HG03025 (cell line): ENCODE data around the gene ELP5.

ENCODE experiments used
- ATAC-seq: cut with Tn5 transposase; IDR thresholded peaks from one replicate; pipeline ENCODE4 v1.9.1; 2021; ENCODE audit warnings: mild to moderate bottlenecking, moderate library complexity; ENCODE audit not compliant: unreplicated experiment, low FRiP score

The ELP5 gene

GRCh38 chr17:7251661-7252175 is 297 bp upstream of the ELP5 start, which contains the start of gene CTDNEP1:
CTDNEP1 (minus strand) TSS chr17:7251734; CDS start chr17:7251296, 438 bp downstream.
- ATAC-seq: peak; percentile 75

- ATAC-seq: no peak
Measured at GRCh38 chr17:7253082-7253481, 1.1 kb downstream of the ELP5 start.

- ATAC-seq: no peak
Measured at GRCh38 chr17:7254511-7254910, 2.5 kb downstream of the ELP5 start.

- no peak for ATAC-seq
Measured at GRCh38 chr17:7256766-7257456, 4.9 kb downstream of the ELP5 start.

GRCh38 chr17:7258731-7259554 is 6.9 kb downstream of the ELP5 start:
- ATAC-seq: no peak

- ATAC-seq: no peak
Measured at GRCh38 chr17:7259555-7259889, 7.5 kb downstream of the ELP5 start.

GRCh38 chr17:7260151-7260550 is 8.1 kb downstream of the ELP5 start:
- ATAC-seq: no peak

GRCh38 chr17:7260651-7261378 is 8.8 kb downstream of the ELP5 start:
- no peak for ATAC-seq

GRCh38 chr17:7261379-7262191 is 9.6 kb downstream of the ELP5 start:
- no peak for ATAC-seq

- no peak for ATAC-seq
Measured at GRCh38 chr17:7262192-7262934, 10.3 kb downstream of the ELP5 start, which contains the start of gene CLDN7. CLDN7 (minus strand) TSS chr17:7262478; CDS start chr17:7262043, 435 bp downstream.

- no peak for ATAC-seq
Measured at GRCh38 chr17:7262935-7263800, 11.2 kb downstream of the ELP5 start.

- ATAC-seq: no peak
Measured at GRCh38 chr17:7263801-7264078, 11.7 kb downstream of the ELP5 start.

GRCh38 chr17:7266784-7267183 is 14.8 kb downstream of the ELP5 start:
- no peak for ATAC-seq

- no peak for ATAC-seq
Measured at GRCh38 chr17:7279448-7279847, 27.4 kb downstream of the ELP5 start.

GRCh38 chr17:7280519-7281073 is 28.6 kb downstream of the ELP5 start:
- no peak for ATAC-seq

GRCh38 chr17:7281074-7281952 is 29.3 kb downstream of the ELP5 start, which contains the start of gene SLC2A4:
SLC2A4 (plus strand) TSS chr17:7281718; CDS start chr17:7281935, 217 bp downstream.
- ATAC-seq: peak; percentile 42
